ENCODE data around the gene SAE1.
"Not testable (repeated sequence)": the region's sequence is repeated elsewhere in the genome, so short reads cannot be mapped to it uniquely, and the experiment has no call there.

Gene SAE1

GRCh38 chr19:47130589-47131227 lies at the start of gene SAE1:
Gene SAE1 (plus strand): TSS chr19:47130835. CDS start chr19:47130931, 96 bp downstream.
- DNase-seq = peak; percentile 100

DNA sequence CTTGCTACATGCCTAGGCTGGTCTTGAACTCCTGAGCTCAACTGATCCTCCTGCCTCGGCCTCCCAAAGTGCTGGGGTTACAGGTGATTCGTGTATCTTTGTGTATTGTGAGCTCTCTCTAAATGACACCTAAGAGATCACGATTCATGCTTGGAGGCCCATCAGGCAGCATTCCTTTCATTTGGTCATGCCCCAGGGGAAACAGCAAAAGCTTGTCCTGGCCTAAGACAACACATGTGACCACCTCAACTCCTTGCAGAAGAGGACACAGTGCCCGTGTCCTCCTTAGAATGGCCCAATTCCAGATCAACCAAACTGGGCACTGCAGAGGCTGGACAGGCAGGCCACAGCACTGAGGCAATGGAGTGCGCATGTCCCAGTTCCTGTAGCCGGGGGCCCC lies 49.5 kb upstream of the SAE1 start:
- no peak for DNase-seq

- DNase-seq = no peak
Observed at GRCh38 chr19:47082493-47082892, 48.1 kb upstream of the SAE1 start.

GRCh38 chr19:47084879-47085439 lies 45.7 kb upstream of the SAE1 start:
- DNase-seq = no peak

- no peak for DNase-seq
Observed at GRCh38 chr19:47086280-47086679, 44.4 kb upstream of the SAE1 start.

GRCh38 chr19:47089767-47090350 lies 40.8 kb upstream of the SAE1 start:
- no peak for DNase-seq

GRCh38 chr19:47093254-47093653 lies 37.4 kb upstream of the SAE1 start:
- DNase-seq = no peak

GRCh38 chr19:47093841-47094240 lies 36.8 kb upstream of the SAE1 start:
- no peak for DNase-seq

DNA sequence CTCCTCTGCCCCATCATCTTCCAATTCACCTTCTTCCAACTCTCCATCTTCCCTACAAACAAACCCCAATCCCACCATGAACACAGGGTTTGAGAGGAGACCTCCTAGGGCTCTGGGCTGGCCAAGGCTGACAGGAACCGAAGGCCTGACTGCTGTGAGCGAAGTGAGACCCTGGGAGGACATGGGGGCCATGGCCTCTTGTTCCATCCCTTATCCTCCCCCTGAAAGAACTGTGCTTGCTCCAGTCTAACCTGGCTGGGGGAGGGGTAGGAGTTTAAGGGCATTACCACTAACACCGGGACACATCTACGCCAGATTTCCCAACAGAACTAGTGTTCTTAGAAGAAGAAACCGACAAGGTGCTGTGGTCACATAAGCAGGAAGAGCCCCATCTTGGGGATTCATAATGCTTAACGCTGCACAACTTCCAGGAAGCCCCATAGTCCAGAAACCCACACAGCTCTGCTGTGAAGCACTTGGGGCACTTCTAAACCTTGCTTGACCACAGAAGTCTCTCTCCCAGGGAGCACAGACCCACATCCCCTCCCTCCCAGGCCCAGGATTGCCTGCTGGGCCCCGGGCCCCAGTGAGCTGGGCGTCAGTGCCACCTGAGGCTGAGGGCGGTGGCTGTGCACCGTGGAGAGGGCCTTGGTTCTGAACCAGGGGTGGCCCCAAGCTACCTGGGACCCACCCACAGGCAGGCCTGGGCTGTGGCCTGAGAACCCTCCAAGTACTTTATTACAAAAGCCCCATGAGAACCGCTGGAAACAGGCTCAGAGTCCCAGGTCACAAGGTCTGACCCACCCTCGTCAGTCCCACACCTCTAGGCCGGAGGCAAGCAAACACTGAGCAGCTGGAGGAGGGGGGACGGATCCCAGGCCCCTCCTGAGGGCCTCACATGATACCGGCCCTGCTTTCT lies 35.8 kb upstream of the SAE1 start:
- DNase-seq = peak; percentile 24

GRCh38 chr19:47095476-47096099 lies 35.0 kb upstream of the SAE1 start:
- no peak for DNase-seq

- no peak for DNase-seq
Observed at GRCh38 chr19:47096100-47096704, 34.4 kb upstream of the SAE1 start.

DNA sequence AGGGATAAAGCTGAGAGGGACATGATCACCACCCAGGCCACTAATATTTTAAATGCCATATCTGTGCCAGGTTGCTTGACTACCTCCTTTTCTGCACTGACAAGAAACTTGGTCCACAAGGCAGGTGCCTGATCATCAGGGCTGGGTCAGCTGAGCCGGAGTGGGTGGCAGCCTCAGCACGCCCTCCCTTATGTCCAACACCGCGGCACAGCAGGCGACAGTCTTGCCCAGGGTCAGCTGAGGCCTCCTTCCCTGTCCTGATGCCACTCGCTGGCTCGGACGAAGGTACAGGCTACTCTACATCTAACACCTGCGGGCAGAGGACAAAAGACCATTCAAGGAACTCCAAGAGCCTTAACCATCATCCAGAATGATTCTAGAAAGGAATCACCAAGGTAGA lies 33.9 kb upstream of the SAE1 start:
- DNase-seq = no peak

DNA sequence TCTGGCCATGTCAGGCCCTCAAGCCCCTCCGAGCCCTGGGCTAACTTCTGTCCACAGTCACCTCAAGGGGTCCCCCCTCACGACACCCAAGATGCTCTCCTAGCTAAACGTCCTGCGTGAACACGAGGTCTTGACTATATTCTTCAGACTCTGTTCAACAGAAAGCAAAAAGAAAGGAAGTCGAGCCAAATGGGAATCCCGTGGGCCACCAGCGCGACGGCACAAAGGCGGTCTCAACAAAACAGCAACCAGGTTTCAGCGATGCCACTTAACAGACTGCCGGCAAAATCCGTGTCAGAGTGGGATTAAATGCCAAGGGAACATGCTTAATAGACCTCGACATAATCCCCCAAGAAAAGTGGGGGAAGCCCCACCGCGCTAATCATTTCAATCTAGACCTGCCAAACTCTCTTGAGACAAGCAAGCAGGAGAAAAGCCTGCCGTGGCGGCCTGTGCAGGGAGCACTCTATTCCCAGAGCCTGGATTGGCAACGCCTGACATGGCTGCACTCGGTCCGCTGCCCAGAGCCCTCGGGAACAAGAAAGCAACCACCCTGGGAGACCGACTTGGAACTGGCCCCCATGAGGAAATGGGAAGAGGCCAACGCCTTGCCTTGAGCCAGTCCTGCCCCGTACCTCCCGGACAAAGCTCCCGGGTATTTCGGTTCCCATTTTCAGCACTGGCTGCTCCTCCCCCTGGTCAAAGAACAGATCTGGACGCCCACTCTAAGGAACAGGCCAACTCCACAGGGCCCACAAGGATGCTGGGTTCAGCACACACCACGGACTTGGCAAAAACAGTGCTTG lies 33.0 kb upstream of the SAE1 start:
- DNase-seq = no peak

DNA sequence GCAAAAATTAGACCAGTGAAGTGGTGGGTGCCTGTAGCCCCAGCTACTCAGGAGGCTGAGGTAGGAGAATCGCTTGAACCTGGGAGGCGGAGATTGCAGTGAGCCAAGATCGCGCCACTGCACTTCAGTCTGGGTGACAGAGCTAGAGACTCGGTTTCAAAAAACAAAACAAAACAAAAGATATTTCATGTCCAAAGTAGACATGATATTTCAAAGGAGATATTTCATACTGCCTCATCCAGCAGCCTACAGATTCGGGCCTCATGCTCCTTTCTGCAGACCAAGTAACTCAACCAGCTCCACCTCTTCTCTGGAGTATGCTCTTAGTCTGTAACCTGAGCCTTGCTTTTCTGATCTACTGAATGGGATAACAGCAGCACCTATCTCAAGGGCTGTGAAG lies 32.0 kb upstream of the SAE1 start:
- DNase-seq = no peak

GRCh38 chr19:47099576-47100050 lies 31.0 kb upstream of the SAE1 start:
- DNase-seq = no peak

GRCh38 chr19:47100290-47100689 lies 30.3 kb upstream of the SAE1 start:
- no peak for DNase-seq

DNA sequence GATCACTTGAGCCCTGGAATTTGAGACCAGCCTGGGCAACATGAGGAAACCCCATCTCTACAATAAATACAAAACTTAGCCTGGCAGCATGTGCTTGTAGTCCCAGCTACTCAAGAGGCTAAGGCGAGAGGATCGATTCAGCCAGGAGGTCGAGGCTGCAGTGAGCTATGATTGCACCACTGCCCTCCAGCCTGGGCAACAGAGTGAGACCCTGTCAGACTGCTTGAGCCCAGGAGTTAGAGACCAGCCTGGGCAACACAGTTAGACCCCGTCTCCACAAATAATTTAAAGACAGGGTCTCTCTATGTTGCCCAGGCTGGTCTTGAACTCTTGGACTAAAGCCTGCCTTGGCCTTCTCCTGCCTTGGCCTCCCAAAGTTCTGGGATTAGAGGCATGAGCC lies 29.5 kb upstream of the SAE1 start:
- not testable (repeated sequence) for DNase-seq

GRCh38 chr19:47102346-47103060 lies 28.1 kb upstream of the SAE1 start:
- DNase-seq = no peak

GRCh38 chr19:47104680-47105079 lies 26.0 kb upstream of the SAE1 start:
- DNase-seq = no peak

DNA sequence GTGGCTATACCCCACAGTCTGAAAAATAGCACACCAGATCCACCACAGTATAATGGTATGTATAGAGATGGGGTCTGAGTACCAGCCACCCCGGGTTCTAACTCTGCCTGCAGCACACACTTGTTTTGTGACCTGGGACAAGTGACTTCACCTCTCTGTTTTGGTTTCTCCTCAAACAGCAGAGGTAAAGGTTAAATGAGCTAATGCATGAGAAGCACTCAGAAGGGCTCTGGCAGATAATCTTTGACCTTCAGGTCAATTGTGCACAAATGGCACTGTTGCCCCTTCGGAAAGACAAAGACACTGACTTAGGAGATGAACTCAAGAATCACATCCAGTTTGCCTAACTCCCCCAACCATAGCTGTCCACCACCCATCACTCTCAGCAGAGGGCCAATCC lies 24.8 kb upstream of the SAE1 start:
- DNase-seq = no peak

DNA sequence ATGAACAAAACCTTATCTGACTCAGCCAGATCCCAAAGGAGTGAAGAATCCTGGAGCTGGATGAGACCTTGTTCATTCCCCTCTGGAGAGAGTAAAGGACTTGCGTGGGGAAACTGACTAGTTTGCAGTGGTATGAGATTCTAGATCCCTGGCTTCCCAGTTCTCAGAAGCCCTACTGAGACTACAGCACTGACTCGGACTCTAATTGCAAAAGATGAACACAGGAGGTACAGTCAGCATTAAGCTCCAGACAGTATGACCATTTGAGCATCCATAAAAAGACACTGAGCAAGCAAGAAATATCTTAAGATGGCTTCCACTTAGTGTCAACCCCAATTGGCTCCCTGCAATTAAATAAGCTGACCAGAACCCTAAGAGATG lies 23.8 kb upstream of the SAE1 start:
- no peak for DNase-seq
